NCI-H82 treated with DMSO at 0.1 percent for 48 hours (cell line): ENCODE measurements around the gene MSL1.

Experiments
- DNase-seq: peaks from one replicate; lab custom pipeline; 2025; ENCODE audit not compliant: unreplicated experiment; lab: John Stamatoyannopoulos, UW

Gene MSL1

DNA sequence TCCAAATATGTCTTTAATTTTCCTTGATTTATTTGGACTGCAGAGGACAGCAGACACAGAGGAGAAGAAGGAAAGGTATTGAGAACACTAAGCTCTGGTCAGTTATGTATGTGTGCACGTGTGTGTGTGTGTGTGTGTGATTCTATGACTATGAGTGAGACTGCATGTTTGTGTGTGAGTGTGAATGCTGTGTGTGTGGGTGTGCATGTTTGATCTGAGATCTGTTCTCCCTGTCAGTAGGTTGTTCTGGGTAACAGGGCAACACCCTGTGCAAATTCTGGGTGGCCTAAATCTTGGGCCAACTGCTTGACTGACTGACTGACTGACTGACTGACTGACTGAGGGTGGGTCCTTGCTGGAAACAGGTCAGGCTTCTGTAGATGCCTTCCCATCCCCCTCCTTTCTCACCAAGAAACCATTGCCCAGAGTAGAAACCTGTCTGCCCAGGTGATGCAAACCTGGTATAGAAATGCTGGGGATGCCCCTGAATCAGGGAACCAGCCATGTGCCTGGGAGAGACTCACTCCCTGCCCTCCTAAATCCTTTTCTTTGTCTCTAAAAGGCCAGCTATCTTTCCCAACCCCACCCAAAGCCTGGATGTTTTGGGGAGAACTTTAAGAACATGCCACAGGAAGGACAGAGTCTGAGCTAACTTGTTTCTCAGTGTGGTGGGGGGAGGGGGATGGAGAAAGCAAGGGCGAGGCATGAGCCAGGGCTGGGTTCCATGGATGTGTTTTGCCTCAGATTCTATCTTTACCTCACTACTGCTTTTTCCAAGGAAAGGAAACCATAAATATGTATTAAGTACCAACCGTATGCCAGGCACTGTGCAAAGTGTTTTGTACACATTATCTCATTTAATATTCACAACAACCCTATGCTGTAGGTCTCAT, 16.9 kb upstream of the MSL1 start:
- DNase-seq, result no peak

DNA sequence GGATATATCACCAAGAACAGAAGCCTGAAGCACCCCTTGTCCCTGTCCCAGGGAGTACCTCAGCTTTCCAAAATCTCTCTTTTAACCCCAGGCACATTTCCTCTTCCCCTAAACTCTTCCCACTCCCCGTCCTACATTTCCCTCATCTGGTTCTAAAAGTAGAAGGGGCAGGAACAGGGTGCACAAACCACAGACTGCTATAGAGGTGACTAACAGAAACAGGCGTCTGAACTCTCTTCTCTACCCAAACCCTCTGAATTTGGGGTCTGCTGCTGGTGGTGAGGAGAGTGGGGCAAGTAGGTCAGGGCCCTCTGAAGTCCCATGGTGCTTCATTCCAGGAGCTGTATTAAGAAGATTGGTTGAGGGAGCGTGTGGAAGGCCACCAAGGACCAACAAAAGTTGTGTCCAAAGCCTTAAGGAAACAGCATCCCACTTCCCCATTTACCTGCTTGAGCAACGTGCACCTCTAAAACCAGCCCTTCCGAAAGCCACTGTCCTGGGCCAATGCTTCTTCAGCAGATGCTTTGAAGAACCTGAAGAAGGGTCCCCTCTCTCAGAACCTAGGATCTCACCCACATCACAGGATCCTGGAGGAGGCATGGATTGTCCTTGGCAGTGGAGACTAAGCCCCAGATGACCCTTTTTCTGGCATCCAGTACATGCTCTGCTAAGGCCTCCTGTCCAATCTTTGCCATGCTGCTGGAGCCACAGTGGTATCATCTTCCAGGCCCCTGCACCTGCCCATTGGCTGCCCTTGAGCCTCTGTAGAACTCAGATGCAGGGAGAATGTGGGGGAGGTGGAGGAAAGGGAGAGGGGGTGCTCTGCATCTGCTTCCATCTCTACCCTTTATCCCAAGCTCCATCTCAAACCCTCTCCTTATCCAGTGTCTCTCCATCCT, 15.7 kb upstream of the MSL1 start:
- DNase-seq, result no peak

DNA sequence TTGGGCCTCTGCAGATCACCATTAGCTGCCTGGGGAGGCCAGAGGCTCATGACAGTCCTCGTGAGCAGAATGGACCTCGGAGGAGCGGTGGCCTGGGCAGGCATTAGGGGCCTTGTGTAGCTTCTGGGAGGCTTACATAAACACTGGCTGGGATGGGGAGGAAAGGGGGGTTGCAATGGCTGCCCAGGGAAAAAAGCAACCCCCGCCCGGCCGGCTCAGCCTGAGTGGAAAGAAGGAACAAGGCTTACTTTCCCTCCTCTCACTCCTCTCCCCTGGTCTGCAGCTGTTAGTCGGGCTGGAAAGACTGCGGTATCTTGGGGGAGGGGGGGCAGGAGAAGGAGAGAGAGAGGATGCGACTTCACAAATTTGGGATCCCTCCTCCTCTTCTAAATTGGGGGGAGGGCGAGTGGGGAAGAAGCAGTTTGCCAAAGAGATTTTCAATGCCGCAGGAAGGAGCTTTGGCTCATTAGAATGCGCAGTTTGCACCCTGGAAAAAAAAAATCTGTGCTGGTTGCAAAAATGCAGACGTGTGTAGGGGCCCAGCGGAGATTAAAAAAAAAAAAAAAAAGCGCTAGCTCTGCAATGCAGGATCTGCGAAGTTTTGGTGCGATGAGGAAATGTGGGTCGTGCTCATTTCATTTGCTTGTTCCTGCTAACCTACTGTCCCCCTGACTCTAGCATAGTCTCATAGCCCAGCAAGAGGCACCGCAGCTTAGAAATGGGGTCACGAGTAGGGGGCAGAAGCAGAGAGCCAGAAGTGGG, 14.8 kb upstream of the MSL1 start:
- DNase-seq, result no peak

DNA sequence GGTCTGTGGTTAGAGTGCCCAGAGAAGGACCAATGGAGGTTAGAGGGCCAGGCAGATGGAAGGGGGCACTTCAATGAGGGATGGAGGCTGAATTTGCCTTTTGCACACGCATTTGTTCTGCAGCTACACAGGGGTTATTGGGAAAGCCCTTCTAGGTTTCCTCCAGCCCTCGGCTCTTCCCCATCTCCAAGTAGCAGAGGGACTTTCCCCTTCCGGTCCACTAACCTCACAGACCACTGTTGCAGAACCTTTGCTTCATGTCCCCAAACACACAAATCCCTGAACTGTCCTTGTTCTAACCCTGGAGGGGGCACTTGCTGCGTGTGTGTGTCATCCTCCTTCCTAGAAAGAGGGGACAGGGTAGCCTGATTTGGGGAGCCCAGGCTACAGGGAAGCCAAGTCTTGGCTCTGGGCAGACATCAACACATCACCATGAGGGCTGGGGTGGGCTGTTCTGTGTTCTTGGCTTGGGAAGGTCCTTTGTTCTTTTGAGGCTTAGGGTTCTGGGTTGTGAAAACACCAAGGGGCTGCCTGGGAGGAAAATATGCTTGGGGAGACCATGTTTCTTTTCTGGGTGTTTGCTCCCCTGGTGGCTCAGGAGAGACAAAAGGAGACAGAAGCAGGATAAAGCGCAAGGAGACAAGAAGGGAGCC, 14.1 kb upstream of the MSL1 start:
- no peak for DNase-seq

DNA sequence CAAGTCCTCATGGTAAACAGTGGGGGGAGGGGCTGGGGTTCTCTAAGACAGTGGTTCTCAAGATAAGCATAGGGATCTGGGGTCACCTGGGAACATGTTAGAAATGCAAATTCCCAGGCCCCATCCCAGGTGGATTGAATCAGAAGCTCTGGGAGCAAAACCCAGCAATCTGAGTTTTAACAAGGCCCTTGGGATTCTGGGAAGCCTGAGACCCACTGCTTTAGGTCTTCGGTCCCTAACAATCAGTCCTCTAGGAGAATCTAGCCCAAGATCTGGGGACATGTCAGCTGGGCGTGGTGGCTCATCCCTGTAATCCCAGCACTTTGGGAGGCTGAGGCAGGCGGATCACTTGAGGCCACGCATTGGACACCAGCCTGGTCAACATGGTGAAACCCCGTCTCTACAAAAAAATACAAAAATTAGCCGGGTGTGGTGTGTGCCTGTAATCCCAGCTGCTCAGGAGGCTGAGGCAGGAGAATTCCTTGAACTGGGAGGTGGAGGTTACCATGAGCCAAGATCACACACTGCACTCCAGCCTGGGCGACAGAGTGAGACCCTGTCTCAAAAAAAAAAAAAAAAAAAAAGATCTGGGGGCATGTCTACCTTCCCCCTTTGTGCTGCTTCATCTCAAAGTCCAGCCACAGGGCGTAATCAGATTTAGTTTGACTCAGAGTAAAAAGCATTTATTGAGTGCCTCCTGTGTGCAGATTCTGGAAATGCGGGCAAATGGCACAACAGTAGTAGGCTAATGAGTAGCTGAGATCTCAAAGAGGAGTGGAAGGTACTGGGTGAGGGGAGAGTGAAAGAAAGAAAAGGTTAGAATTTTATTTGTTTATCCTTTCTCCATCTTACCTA, 12.6 kb upstream of the MSL1 start:
- DNase-seq, result no peak

DNA sequence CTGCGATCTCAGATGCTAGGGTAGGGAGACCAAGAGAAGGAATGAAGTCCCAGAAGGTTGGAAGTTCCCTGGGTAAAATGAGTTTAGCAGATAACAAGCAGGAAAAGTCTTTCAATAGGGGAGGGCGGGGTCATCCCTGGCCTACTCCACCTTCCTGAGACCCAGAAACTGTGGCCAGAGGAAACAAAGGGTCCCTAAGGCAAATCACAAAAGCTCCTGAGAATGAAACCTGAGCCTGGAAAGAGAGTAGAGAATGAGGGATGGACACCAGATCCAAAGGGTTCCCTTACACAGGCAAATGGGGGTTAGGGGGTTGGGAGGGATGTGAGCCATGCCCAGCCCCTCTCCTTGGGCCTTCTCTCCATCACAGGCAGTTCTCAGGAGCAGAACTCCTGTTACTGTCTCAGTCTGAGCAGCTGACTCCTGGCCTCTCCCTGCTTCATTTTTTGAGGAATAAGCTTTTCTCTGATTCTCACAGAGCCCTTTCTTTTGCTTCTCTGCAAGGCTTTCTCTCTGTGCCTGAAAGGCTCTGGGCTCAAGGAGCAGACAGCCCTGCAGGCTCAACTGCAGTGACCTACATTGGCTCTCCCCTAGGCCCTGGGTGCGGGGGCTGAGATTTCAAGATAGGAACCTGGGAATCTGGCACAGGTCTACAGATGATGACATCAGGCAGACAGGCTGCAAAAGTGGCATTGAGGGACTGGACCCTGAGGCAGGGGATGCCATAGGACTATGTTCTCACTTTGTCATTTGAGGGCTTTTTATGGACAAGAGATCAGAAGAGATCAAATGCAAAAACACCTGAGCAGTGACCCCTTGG, 11.5 kb upstream of the MSL1 start:
- DNase-seq, result no peak

- peak; percentile 94 for DNase-seq
Observed at GRCh38 chr17:40111221-40112128, 10.3 kb upstream of the MSL1 start.

DNA sequence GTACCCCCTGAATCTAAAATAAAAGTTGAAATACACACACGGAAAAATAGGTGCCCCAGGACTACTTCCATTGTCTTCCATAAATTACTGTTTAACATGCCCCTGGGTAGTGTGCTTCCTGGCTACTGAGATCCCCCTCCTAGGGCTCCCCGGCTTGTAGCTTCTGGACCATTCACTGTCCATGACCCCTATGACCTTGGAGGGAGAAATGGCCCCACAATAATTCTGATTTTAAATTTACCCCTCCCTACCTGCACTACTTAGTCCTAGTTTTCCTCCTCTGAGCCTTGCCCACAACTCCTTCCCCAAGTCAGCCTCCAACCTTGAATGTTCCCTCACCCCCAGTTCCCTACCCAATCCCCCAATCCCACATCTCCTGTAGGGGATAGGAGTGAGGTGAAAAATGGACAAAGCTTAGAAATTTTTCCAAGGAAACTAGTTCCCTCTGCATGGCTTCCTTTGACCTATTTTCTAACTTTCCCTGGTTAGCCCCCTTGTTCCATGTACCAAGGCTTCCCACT, 9.5 kb upstream of the MSL1 start:
- DNase-seq, result no peak

DNA sequence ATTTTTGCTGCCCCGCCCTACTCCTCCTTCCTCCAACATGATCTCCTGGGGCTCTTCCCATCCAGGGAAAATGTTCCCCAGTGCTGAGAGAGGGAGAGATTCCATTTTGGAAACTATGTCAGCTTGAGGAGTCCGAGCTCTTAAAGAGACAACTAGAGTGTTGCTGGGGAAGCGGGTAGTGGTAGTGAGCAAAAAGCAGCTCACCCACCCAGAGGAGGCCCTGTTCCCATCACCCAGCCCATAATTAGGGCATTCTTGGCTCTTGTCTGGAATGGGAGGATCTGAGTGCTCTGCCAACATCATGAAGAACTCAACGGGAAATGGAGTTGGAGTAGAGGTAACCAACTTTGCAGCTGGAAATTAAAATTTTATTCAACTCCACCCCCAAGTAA, 9.1 kb upstream of the MSL1 start:
- DNase-seq, result no peak

- DNase-seq, result peak; percentile 95
Observed at GRCh38 chr17:40113110-40113906, 8.5 kb upstream of the MSL1 start.

GRCh38 chr17:40113907-40114245, 7.9 kb upstream of the MSL1 start:
- no peak for DNase-seq

DNA sequence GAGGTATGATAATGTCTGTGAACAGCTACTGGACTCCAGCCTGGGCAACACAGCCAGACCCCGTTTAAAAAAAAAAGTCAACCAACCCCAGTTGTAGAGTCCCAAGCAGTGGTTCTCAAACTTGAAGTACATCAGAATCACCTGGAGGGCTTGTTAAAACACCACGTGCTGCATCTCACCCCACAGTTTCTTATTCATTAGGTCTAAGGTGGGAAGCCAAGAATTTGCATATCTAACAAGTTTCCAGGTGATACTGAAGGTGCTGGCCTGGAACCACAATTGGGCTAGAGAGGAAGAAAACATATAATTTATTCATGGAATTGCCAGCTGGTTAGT, 6.7 kb upstream of the MSL1 start:
- DNase-seq, result no peak

DNA sequence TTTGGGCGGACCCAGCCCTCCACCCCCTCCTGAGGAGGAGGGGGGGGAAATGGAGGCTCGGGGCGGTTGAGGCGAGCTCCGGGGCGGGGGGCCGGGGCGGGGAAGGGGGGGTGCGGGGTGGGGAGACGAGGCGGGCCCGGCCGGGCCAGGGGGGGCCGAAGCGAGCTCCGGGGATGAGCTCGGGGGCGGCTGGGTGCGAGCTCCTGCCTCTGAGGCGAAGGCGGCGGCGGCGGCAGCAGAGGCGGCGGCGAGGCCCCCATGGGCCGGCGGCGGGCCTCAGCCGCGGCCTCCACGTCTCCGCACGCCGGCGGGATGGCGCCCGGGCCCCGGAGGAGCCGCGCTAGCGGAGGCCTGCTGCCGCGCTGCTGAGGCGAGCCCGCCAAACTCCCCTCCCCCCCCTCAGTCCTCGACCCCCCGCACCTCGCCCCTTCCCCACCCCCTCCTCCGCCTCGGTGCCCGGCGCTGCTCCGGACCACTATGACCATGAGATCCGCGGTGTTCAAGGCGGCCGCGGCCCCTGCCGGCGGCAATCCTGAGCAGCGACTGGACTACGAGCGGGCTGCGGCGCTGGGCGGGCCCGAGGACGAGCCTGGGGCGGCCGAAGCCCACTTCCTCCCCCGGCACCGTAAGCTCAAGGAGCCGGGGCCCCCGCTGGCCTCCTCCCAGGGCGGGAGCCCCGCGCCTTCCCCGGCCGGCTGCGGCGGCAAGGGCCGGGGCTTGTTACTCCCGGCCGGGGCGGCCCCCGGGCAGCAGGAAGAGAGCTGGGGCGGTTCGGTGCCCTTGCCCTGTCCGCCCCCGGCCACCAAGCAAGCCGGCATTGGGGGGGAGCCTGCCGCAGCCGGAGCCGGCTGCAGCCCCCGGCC, 596 bp downstream of the MSL1 start:
- no peak for DNase-seq

GRCh38 chr17:40122999-40123810, 1.4 kb downstream of the MSL1 start:
- peak; percentile 69 for DNase-seq

DNA sequence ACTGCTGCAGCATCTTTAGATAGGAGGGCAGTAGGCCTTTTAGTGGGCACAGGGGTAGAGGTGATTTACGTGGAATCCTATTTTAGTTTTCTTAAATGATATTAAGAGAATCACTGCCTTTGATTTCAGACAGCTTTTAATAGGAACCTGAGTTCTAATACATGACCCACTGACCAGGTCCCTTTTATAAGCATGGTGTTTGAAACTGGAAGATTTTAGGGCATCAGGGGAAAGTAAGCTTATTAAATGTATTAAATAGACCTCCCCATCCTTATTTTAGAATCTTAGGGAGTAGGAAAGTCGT, 2.0 kb downstream of the MSL1 start:
- no peak for DNase-seq
